Activated naive CD4-positive, alpha-beta T cell treated with Interleukin-2 at 50 U/mL for 16 hours (primary cell): ENCODE data around the gene ODF2L.

Experiments used
- DNase-seq: peaks from one replicate; pipeline ENCODE4 v3.0.0-alpha.2; 2020

The ODF2L gene

GRCh38 chr1:86317926-86318325 lies 78.2 kb downstream of the ODF2L start:
- no peak for DNase-seq

GRCh38 chr1:86305731-86306130 lies 90.4 kb downstream of the ODF2L start:
- no peak for DNase-seq

- DNase-seq: no peak
Measured at GRCh38 chr1:86303041-86303690, 93.0 kb downstream of the ODF2L start.
